Neutrophil (primary cell): ENCODE data around the gene ACTG1.

ENCODE experiments used
- H3K27ac ChIP-seq: fragments of 200-600 bp; sonication (generic); 2 replicates; pipeline ENCODE4 v1.5.1; 2016; ENCODE audit warnings: mild to moderate bottlenecking, moderate library complexity
- H3K27me3 ChIP-seq: fragments of 200-600 bp; sonication (generic); 2 replicates; pipeline ENCODE4 v1.6.0; 2016; ENCODE audit warnings: mild to moderate bottlenecking
- H3K36me3 ChIP-seq: fragments of 200-600 bp; sonication (generic); 2 replicates; pipeline ENCODE4 v1.5.1; 2017
- H3K4me1 ChIP-seq, 2 experiments: fragments of 200-600 bp in 1 of 2; sonication (generic) in 1 of 2; 1 replicate in 1 of 2; 2 replicates in 1 of 2; pipeline versions ENCODE4 v1.5.1 to v1.6.1; 2013 to 2016; ENCODE audit warnings: low read depth in 1 of 2, low read length in 1 of 2, mild to moderate bottlenecking in 1 of 2, moderate library complexity in 1 of 2; ENCODE audit not compliant: control insufficient read depth in 1 of 2, insufficient read depth in 1 of 2
- H3K4me3 ChIP-seq, 2 experiments: fragments of 200-600 bp in 1 of 2; sonication (generic) in 1 of 2; 1 replicate in 1 of 2; 2 replicates in 1 of 2; pipeline ENCODE4 v1.5.1; 2013 to 2016; ENCODE audit warnings: low read depth in 1 of 2, low read length in 1 of 2, mild to moderate bottlenecking in 1 of 2, moderate library complexity in 1 of 2
- H3K9me3 ChIP-seq: fragments of 200-600 bp; sonication (generic); 2 replicates; pipeline ENCODE4 v1.5.1; 2016
- CTCF ChIP-seq: fragments of 200-600 bp; sonication (generic); IDR thresholded peaks from 2 replicates; pipeline ENCODE4 v1.5.1; 2016; ENCODE audit warnings: antibody characterized with exemption

Gene ACTG1

GRCh38 chr17:81524865-81525159 lies 12.2 kb upstream of the ACTG1 start:
- TF ChIP-seq CTCF: no peak
- Histone ChIP-seq H3K9me3 (no peaks in the 10 kb centered on the region), H3K4me1 (peaks cover 0 to 2% of the 10 kb centered on the region in 2 experiments), H3K36me3 (no peaks in the 10 kb centered on the region), H3K4me3 (no peak overlapping the region), H3K27ac (no peak overlapping the region), H3K27me3 (peaks cover 89% of the 10 kb centered on the region)

- H3K4me3 ChIP-seq: no peak overlapping the region
- peaks cover 89% of the 10 kb centered on the region for H3K27me3 ChIP-seq
- no peak overlapping the region for H3K27ac ChIP-seq
- H3K9me3 ChIP-seq: no peaks in the 10 kb centered on the region
- H3K4me1 ChIP-seq: peaks cover 5 to 7% of the 10 kb centered on the region in 2 experiments
- no peak for TF ChIP-seq CTCF
- H3K36me3 ChIP-seq: no peaks in the 10 kb centered on the region
These were observed 11.7 kb upstream of the ACTG1 start for GRCh38 chr17:81524039-81524864.

- Histone ChIP-seq H3K4me3 (no peak overlapping the region), H3K27ac (no peak overlapping the region), H3K9me3 (no peaks in the 10 kb centered on the region), H3K4me1 (peaks cover 12 to 15% of the 10 kb centered on the region in 2 experiments), H3K36me3 (no peaks in the 10 kb centered on the region), H3K27me3 (peaks cover 86% of the 10 kb centered on the region)
- no peak for TF ChIP-seq CTCF
These were observed 10.9 kb upstream of the ACTG1 start for GRCh38 chr17:81523402-81524038.

- H3K4me1 ChIP-seq: peaks cover 20 to 22% of the 10 kb centered on the region in 2 experiments
- TF ChIP-seq CTCF: no peak
- H3K36me3 ChIP-seq: no peaks in the 10 kb centered on the region
- no peaks in the 10 kb centered on the region for H3K9me3 ChIP-seq
- no peak overlapping the region for H3K27ac ChIP-seq
- H3K4me3 ChIP-seq: no peak overlapping the region
- peaks cover 86% of the 10 kb centered on the region for H3K27me3 ChIP-seq
These were observed 10.1 kb upstream of the ACTG1 start for GRCh38 chr17:81522491-81523401.

GRCh38 chr17:81520021-81520901 lies 7.7 kb upstream of the ACTG1 start:
- H3K4me3 ChIP-seq: peak overlapping the region in 1 of 2 experiments; percentile 72
- H3K4me1 ChIP-seq: peaks cover 42% of the 10 kb centered on the region in 2 experiments
- no peak for TF ChIP-seq CTCF

More at GRCh38 chr17:81520021-81520901, 7.7 kb upstream of the ACTG1 start:
- Histone ChIP-seq H3K36me3 (no peaks in the 10 kb centered on the region), H3K9me3 (no peaks in the 10 kb centered on the region), H3K27ac (no peak overlapping the region), H3K27me3 (peaks cover 71% of the 10 kb centered on the region)
